HCT116 (cell line): Measurements from ENCODE around the gene RHD.
A peak's percentile ranks its signal among the peaks of the same experiment; 100 is the strongest.

Experiments used
- EGR1 ChIP-seq: IDR thresholded peaks from 2 replicates; pipeline ENCODE4 v1.6.1; 2012; ENCODE audit warnings: low read depth
- EZH2phosphoT487 ChIP-seq: fragments of 200-600 bp; IDR thresholded peaks from 2 replicates; pipeline ENCODE4 v1.6.1; 2018; ENCODE audit warnings: antibody characterized with exemption, borderline replicate concordance
- FOSL1 ChIP-seq: IDR thresholded peaks from 2 replicates; pipeline ENCODE4 v1.6.1; 2012; ENCODE audit warnings: low read depth
- JUND ChIP-seq: IDR thresholded peaks from 2 replicates; pipeline ENCODE4 v1.6.1; 2012
- POLR2A ChIP-seq: IDR thresholded peaks from 2 replicates; pipeline ENCODE4 v1.7.0; 2011; ENCODE audit warnings: borderline replicate concordance; ENCODE audit not compliant: insufficient read depth, insufficient read length; ENCODE audit errors: extremely low read depth
- POLR2AphosphoS5 ChIP-seq: IDR thresholded peaks from 2 replicates; pipeline ENCODE4 v1.6.1; 2011; ENCODE audit warnings: mild to moderate bottlenecking, low read depth, low read length, moderate library complexity
- SRF ChIP-seq: IDR thresholded peaks from 2 replicates; pipeline ENCODE4 v1.6.1; 2012; ENCODE audit warnings: low read depth
- YY1 ChIP-seq: IDR thresholded peaks from 2 replicates; pipeline ENCODE4 v1.6.1; 2011; ENCODE audit warnings: low read length, low read depth, moderate library complexity, mild to moderate bottlenecking; ENCODE audit not compliant: insufficient replicate concordance; ENCODE audit errors: extremely low read depth
- ZFX ChIP-seq: fragments of 450-650 bp; IDR thresholded peaks from 2 replicates; pipeline ENCODE4 v1.6.1; 2017
- ZNF274 ChIP-seq: fragments of 200-500 bp; sonication (Bioruptor generic); IDR thresholded peaks from 2 replicates; pipeline ENCODE4 v1.6.1; 2014; ENCODE audit warnings: mild to moderate bottlenecking, low read depth, low read length, inconsistent platforms
- TF ChIP-seq, protein P1 (sequence below), 3 experiments: fragments of 200-600 bp in 1 of 3; sonication (generic) in 1 of 3; IDR thresholded peaks in 2 of 3; conservative IDR thresholded peaks in 1 of 3; 2 replicates each; pipeline ENCODE4 v1.5.1; 2012 to 2017; ENCODE audit warnings: low read depth in 2 of 3, low read length in 2 of 3, antibody characterized with exemption in 1 of 3, borderline replicate concordance in 1 of 3, control low read depth in 1 of 3, mild to moderate bottlenecking in 1 of 3, mixed read lengths in 1 of 3, mixed run types in 1 of 3, moderate library complexity in 1 of 3; ENCODE audit not compliant: insufficient read depth in 1 of 3
- TF ChIP-seq, protein P2 (sequence below): IDR thresholded peaks from 2 replicates; pipeline ENCODE4 v1.6.1; 2012
- TF ChIP-seq, protein P3 (sequence below): IDR thresholded peaks from 2 replicates; pipeline ENCODE4 v1.6.1; 2011; ENCODE audit warnings: mild to moderate bottlenecking, low read length, moderate library complexity; ENCODE audit not compliant: insufficient replicate concordance; ENCODE audit errors: extremely low read depth

DNA sequence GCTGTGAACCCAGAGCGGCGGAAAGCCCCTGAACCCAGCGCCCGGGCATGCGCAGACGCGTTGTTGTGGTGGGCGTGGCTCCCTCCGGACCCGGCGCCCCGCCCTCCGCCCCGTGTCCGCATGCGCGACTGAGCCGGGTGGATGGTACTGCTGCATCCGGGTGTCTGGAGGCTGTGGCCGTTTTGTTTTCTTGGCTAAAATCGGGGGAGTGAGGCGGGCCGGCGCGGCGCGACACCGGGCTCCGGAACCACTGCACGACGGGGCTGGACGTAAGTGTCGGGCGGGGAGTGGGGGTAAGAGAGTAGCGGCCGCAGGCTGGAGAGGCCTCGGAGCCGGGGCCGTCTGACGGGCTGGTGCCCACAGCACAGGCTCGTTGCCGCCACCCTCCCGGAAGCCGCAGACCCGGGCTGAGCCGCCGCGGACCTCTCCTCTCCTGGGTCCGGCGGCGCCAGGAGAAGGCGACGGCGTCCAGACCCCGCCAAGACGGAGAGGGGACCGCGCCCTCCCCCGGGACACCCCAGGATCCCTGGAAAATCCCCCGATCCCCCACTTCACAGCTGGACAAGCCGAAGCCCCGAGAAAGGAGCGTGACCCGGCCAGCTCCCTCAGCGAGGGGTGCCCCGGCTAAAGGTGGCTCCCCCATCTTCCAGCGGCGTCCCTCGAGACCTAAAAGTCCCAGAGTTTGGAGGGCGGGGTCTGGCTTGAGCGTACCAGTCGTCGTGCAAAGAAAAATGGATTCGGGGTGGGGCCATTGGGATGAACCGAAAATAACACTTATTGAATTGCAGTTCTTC lies 66.1 kb downstream of the RHD start, which contains the start of gene TMEM50A:
- TF ChIP-seq, protein P1, sequence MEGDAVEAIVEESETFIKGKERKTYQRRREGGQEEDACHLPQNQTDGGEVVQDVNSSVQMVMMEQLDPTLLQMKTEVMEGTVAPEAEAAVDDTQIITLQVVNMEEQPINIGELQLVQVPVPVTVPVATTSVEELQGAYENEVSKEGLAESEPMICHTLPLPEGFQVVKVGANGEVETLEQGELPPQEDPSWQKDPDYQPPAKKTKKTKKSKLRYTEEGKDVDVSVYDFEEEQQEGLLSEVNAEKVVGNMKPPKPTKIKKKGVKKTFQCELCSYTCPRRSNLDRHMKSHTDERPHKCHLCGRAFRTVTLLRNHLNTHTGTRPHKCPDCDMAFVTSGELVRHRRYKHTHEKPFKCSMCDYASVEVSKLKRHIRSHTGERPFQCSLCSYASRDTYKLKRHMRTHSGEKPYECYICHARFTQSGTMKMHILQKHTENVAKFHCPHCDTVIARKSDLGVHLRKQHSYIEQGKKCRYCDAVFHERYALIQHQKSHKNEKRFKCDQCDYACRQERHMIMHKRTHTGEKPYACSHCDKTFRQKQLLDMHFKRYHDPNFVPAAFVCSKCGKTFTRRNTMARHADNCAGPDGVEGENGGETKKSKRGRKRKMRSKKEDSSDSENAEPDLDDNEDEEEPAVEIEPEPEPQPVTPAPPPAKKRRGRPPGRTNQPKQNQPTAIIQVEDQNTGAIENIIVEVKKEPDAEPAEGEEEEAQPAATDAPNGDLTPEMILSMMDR (IDR thresholded peaks at IDR 0.05 in 2 of 3, conservative IDR thresholded peaks at IDR 0.05 in 1 of 3; ENCODE audit: borderline replicate concordance in 1 of 3, insufficient read depth in 1 of 3, low read depth in 2 of 3, low read length in 2 of 3) = no peak
- TF ChIP-seq EZH2phosphoT487 = no peak
- TF ChIP-seq FOSL1 = no peak
- no peak for TF ChIP-seq EGR1
- TF ChIP-seq JUND = no peak
- no peak for TF ChIP-seq POLR2A
- peak; percentile 69 for TF ChIP-seq ZFX
- no peak; the same call in 1 of the 2 replicates for TF ChIP-seq SRF
- TF ChIP-seq POLR2AphosphoS5 = peak; percentile 83
- TF ChIP-seq ZNF274 = no peak
- TF ChIP-seq, protein P2, sequence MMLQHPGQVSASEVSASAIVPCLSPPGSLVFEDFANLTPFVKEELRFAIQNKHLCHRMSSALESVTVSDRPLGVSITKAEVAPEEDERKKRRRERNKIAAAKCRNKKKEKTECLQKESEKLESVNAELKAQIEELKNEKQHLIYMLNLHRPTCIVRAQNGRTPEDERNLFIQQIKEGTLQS = no peak
- TF ChIP-seq, protein P3, sequence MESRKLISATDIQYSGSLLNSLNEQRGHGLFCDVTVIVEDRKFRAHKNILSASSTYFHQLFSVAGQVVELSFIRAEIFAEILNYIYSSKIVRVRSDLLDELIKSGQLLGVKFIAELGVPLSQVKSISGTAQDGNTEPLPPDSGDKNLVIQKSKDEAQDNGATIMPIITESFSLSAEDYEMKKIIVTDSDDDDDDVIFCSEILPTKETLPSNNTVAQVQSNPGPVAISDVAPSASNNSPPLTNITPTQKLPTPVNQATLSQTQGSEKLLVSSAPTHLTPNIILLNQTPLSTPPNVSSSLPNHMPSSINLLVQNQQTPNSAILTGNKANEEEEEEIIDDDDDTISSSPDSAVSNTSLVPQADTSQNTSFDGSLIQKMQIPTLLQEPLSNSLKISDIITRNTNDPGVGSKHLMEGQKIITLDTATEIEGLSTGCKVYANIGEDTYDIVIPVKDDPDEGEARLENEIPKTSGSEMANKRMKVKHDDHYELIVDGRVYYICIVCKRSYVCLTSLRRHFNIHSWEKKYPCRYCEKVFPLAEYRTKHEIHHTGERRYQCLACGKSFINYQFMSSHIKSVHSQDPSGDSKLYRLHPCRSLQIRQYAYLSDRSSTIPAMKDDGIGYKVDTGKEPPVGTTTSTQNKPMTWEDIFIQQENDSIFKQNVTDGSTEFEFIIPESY = no peak
- peak; percentile 40 for TF ChIP-seq YY1
